Measurements from ENCODE around the gene ACLY.
"Not testable (repeated sequence)": the region's sequence is repeated elsewhere in the genome, so short reads cannot be mapped to it uniquely, and the experiment has no call there.

Gene ACLY

DNA sequence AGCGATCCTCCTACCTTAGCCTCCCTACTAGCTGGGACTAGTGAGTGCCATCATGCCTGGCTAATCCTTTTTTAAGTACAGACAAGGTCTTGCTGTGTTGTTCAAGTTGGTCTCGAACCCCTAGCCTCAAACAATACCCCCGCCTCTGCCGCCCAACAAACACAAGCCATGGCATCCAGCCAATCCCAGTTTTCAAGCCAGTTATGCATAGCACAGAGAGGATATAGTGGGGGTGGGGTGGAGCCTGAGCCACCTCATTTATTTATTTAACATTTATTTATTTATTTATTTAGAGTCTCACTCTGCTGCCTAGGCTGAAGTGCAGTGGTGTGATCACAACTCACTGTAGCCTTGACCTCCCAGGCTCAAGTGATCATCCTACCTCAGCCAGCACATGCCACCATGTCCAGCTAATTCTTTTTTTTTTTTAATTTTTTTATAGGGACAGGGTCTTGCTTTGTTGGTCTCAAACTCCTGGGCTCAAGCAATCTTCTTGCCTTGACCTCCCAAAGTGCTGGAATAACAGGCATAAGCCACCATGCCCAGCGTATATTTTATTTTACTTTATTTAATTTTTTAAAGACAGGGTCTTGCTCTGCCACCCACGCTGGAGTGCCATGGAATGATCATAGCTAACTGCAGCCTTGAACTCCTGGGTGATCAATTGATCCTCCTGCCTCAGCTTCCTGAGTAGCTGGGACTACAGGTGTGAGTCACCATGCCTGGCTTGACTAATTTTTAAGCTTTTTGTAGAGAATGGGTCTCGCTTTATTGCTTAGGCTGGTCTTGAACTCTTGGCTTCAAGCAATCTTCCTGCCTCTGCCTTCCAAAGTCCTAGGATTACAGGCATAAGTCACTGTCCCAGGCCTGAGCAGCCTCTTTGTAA, 27.4 kb downstream of the ACLY start:
- H3K27me3 ChIP-seq (ENCODE audit: control insufficient read depth, insufficient read depth, low read length): no peaks in the 10 kb centered on the region
- no peak overlapping the region for H3K27ac ChIP-seq (ENCODE audit: low read depth, low read length)
- no peaks in the 10 kb centered on the region for H3K9me3 ChIP-seq (ENCODE audit: control insufficient read depth, insufficient read depth, low read length)
- no peak overlapping the region for H3K4me3 ChIP-seq (ENCODE audit: low read depth, low read length)
- H3K9ac ChIP-seq (ENCODE audit: low read depth, low read length): no peak overlapping the region
- no peaks in the 10 kb centered on the region for H3K4me1 ChIP-seq (ENCODE audit: control insufficient read depth, insufficient read depth, low read length)
- peaks cover 92% of the 10 kb centered on the region for H3K36me3 ChIP-seq (ENCODE audit: control insufficient read depth, insufficient read depth, low read length)

GRCh38 chr17:41888332-41888965, 30.3 kb downstream of the ACLY start:
- Histone ChIP-seq H3K9me3 (ENCODE audit: control insufficient read depth, insufficient read depth, low read length) (no peaks in the 10 kb centered on the region), H3K9ac (ENCODE audit: low read depth, low read length) (no peak overlapping the region), H3K27ac (ENCODE audit: low read depth, low read length) (no peak overlapping the region), H3K27me3 (ENCODE audit: control insufficient read depth, insufficient read depth, low read length) (no peaks in the 10 kb centered on the region), H3K4me1 (ENCODE audit: control insufficient read depth, insufficient read depth, low read length) (no peaks in the 10 kb centered on the region), H3K36me3 (ENCODE audit: control insufficient read depth, insufficient read depth, low read length) (peaks cover 94% of the 10 kb centered on the region), H3K4me3 (ENCODE audit: low read depth, low read length) (no peak overlapping the region)

- no peak overlapping the region for H3K9ac ChIP-seq (ENCODE audit: low read depth, low read length)
- no peaks in the 10 kb centered on the region for H3K27me3 ChIP-seq (ENCODE audit: control insufficient read depth, insufficient read depth, low read length)
- H3K4me1 ChIP-seq (ENCODE audit: control insufficient read depth, insufficient read depth, low read length): no peaks in the 10 kb centered on the region
- no peaks in the 10 kb centered on the region for H3K9me3 ChIP-seq (ENCODE audit: control insufficient read depth, insufficient read depth, low read length)
- no peak overlapping the region for H3K27ac ChIP-seq (ENCODE audit: low read depth, low read length)
- peaks cover 92% of the 10 kb centered on the region for H3K36me3 ChIP-seq (ENCODE audit: control insufficient read depth, insufficient read depth, low read length)
- no peak overlapping the region for H3K4me3 ChIP-seq (ENCODE audit: low read depth, low read length)
Observed at GRCh38 chr17:41885733-41886132, 33.0 kb downstream of the ACLY start.

- Histone ChIP-seq H3K27me3 (ENCODE audit: control insufficient read depth, insufficient read depth, low read length) (no peaks in the 10 kb centered on the region), H3K4me3 (ENCODE audit: low read depth, low read length) (no peak overlapping the region), H3K27ac (ENCODE audit: low read depth, low read length) (no peak overlapping the region), H3K36me3 (ENCODE audit: control insufficient read depth, insufficient read depth, low read length) (peaks cover 97% of the 10 kb centered on the region), H3K9me3 (ENCODE audit: control insufficient read depth, insufficient read depth, low read length) (peaks cover 6% of the 10 kb centered on the region; the same call in 1 of the 2 replicates), H3K9ac (ENCODE audit: low read depth, low read length) (no peak overlapping the region), H3K4me1 (ENCODE audit: control insufficient read depth, insufficient read depth, low read length) (no peaks in the 10 kb centered on the region)
Observed at GRCh38 chr17:41882756-41883155, 36.0 kb downstream of the ACLY start.

GRCh38 chr17:41880130-41880529, 38.6 kb downstream of the ACLY start:
- Histone ChIP-seq H3K36me3 (ENCODE audit: control insufficient read depth, insufficient read depth, low read length) (peaks cover 84% of the 10 kb centered on the region), H3K4me3 (ENCODE audit: low read depth, low read length) (no peak overlapping the region), H3K27ac (ENCODE audit: low read depth, low read length) (no peak overlapping the region), H3K4me1 (ENCODE audit: control insufficient read depth, insufficient read depth, low read length) (no peaks in the 10 kb centered on the region), H3K9ac (ENCODE audit: low read depth, low read length) (no peak overlapping the region), H3K27me3 (ENCODE audit: control insufficient read depth, insufficient read depth, low read length) (no peaks in the 10 kb centered on the region), H3K9me3 (ENCODE audit: control insufficient read depth, insufficient read depth, low read length) (peaks cover 6% of the 10 kb centered on the region; the same call in 1 of the 2 replicates)

DNA sequence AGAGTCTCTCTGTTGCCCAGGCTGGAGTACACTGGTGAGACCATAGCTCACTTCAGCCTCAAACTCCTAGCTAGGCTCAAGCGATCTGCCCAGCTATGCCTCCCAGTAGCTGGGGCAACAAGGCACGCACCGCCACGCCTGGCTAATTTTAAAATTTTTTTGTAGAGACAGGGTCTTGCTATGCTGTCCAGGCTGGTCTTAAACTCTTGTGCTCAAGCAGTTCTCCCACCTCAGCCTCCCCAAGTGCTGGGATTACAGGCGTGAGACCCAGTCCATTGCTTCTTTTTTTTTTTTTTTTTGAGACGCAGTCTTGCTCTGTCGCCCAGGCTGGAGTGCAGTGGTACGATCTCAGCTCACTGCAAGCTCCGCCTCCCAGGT, 44.5 kb downstream of the ACLY start:
- H3K9ac ChIP-seq (ENCODE audit: low read depth, low read length); H3K4me1 ChIP-seq (ENCODE audit: control insufficient read depth, insufficient read depth, low read length); H3K27ac ChIP-seq (ENCODE audit: low read depth, low read length); H3K9me3 ChIP-seq (ENCODE audit: control insufficient read depth, insufficient read depth, low read length); H3K4me3 ChIP-seq (ENCODE audit: low read depth, low read length); H3K27me3 ChIP-seq (ENCODE audit: control insufficient read depth, insufficient read depth, low read length): not testable (repeated sequence)
- H3K36me3 ChIP-seq (ENCODE audit: control insufficient read depth, insufficient read depth, low read length): peaks cover 84% of the 10 kb centered on the region

GRCh38 chr17:41873559-41874292, 45.0 kb downstream of the ACLY start:
- Histone ChIP-seq H3K27ac (ENCODE audit: low read depth, low read length) (no peak overlapping the region), H3K9ac (ENCODE audit: low read depth, low read length) (no peak overlapping the region), H3K9me3 (ENCODE audit: control insufficient read depth, insufficient read depth, low read length) (peaks cover 6% of the 10 kb centered on the region; the same call in 1 of the 2 replicates), H3K36me3 (ENCODE audit: control insufficient read depth, insufficient read depth, low read length) (peaks cover 84% of the 10 kb centered on the region), H3K4me1 (ENCODE audit: control insufficient read depth, insufficient read depth, low read length) (no peaks in the 10 kb centered on the region), H3K27me3 (ENCODE audit: control insufficient read depth, insufficient read depth, low read length) (no peaks in the 10 kb centered on the region), H3K4me3 (ENCODE audit: low read depth, low read length) (no peak overlapping the region)

DNA sequence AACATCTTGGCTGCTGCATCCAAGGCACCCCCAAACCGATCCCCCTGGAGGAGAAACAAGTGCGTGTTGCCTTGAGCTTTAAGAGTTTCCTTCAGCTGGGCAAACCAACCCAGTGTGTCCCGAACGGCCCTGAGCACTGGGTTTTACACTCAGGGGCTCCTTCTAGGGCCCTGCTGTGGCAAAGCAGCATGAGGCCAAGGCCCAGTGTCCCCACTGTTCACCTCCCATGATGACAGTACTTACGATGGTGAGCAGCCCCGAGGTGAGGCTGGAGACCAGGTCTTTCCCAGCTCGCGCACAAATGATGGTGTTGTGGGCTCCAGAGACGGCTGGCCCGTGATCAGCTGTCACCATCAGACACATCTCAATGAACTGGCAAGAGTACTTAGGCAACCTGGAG, 47.0 kb downstream of the ACLY start:
- no peaks in the 10 kb centered on the region for H3K27me3 ChIP-seq (ENCODE audit: control insufficient read depth, insufficient read depth, low read length)
- no peak overlapping the region for H3K27ac ChIP-seq (ENCODE audit: low read depth, low read length)
- H3K9me3 ChIP-seq (ENCODE audit: control insufficient read depth, insufficient read depth, low read length): no peaks in the 10 kb centered on the region
- H3K9ac ChIP-seq (ENCODE audit: low read depth, low read length): no peak overlapping the region
- peaks cover 82% of the 10 kb centered on the region for H3K36me3 ChIP-seq (ENCODE audit: control insufficient read depth, insufficient read depth, low read length)
- no peak overlapping the region for H3K4me3 ChIP-seq (ENCODE audit: low read depth, low read length)
- no peaks in the 10 kb centered on the region for H3K4me1 ChIP-seq (ENCODE audit: control insufficient read depth, insufficient read depth, low read length)

- Histone ChIP-seq H3K4me3 (ENCODE audit: low read depth, low read length) (no peak overlapping the region), H3K27me3 (ENCODE audit: control insufficient read depth, insufficient read depth, low read length) (no peaks in the 10 kb centered on the region), H3K9me3 (ENCODE audit: control insufficient read depth, insufficient read depth, low read length) (no peaks in the 10 kb centered on the region), H3K9ac (ENCODE audit: low read depth, low read length) (no peak overlapping the region), H3K27ac (ENCODE audit: low read depth, low read length) (no peak overlapping the region), H3K4me1 (ENCODE audit: control insufficient read depth, insufficient read depth, low read length) (no peaks in the 10 kb centered on the region), H3K36me3 (ENCODE audit: control insufficient read depth, insufficient read depth, low read length) (peaks cover 84% of the 10 kb centered on the region)
Observed at GRCh38 chr17:41870627-41871026, 48.1 kb downstream of the ACLY start.

GRCh38 chr17:41870097-41870496, 48.7 kb downstream of the ACLY start:
- Histone ChIP-seq H3K27me3 (ENCODE audit: control insufficient read depth, insufficient read depth, low read length) (no peaks in the 10 kb centered on the region), H3K36me3 (ENCODE audit: control insufficient read depth, insufficient read depth, low read length) (peaks cover 83% of the 10 kb centered on the region), H3K9ac (ENCODE audit: low read depth, low read length) (no peak overlapping the region), H3K9me3 (ENCODE audit: control insufficient read depth, insufficient read depth, low read length) (no peaks in the 10 kb centered on the region), H3K4me1 (ENCODE audit: control insufficient read depth, insufficient read depth, low read length) (no peaks in the 10 kb centered on the region), H3K4me3 (ENCODE audit: low read depth, low read length) (no peak overlapping the region), H3K27ac (ENCODE audit: low read depth, low read length) (no peak overlapping the region)

- Histone ChIP-seq H3K27me3 (ENCODE audit: control insufficient read depth, insufficient read depth, low read length) (no peaks in the 10 kb centered on the region), H3K4me1 (ENCODE audit: control insufficient read depth, insufficient read depth, low read length) (no peaks in the 10 kb centered on the region), H3K9me3 (ENCODE audit: control insufficient read depth, insufficient read depth, low read length) (no peaks in the 10 kb centered on the region), H3K27ac (ENCODE audit: low read depth, low read length) (no peak overlapping the region), H3K4me3 (ENCODE audit: low read depth, low read length) (no peak overlapping the region), H3K9ac (ENCODE audit: low read depth, low read length) (no peak overlapping the region), H3K36me3 (ENCODE audit: control insufficient read depth, insufficient read depth, low read length) (peaks cover 78% of the 10 kb centered on the region)
Observed at GRCh38 chr17:41869426-41869825, 49.3 kb downstream of the ACLY start.
